ENCODE measurements around the gene COL26A1. TPM values are rescaled to one million over a fixed set of nuclear protein-coding genes. Genes with fewer than 3 reads are reported as not detected.

The COL26A1 gene
- total and polyA plus RNA-seq, 4 donors, result 0.05 to 4.7 (median 0.28) TPM

DNA sequence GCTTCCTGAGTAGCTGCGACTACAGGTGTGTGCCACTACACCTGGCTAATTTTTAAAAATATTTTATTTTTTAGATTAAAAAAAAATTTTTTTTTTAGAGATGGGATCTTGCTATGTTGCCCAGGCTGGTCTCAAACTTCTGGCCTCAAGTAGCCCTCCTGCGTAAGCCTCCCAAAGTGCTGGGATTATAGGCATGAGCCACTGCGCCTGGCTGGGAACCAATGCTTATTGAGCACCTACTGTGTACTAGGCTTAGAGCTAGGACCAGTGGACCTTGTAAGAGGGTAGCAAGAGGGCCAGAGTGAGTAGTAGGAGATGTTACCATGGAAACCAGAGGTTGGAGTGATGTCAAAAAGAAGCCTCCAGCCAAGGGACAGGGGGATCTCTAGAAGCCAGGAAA is 31.2 kb downstream of the COL26A1 start:
- Histone ChIP-seq H3K27ac (ENCODE audit: low read depth in 1 of 2, low read length in 1 of 2) (no peak overlapping the region), H3K27me3 (ENCODE audit: control insufficient read depth in 3 of 3, insufficient read depth in 3 of 3, low read length in 2 of 3) (no peaks in the 10 kb centered on the region), H3K4me1 (ENCODE audit: control insufficient read depth in 5 of 5, insufficient read depth in 5 of 5, low read length in 5 of 5) (peaks cover 0 to 7% (median 0%) of the 10 kb centered on the region in 5 donors), H3K4me3 (no peak overlapping the region), H3K36me3 (ENCODE audit: control insufficient read depth in 4 of 4, insufficient read depth in 4 of 4, low read length in 4 of 4) (no peaks in the 10 kb centered on the region), H3K9me3 (ENCODE audit: control insufficient read depth in 4 of 4, insufficient read depth in 3 of 4, low read length in 3 of 4) (peaks cover 0 to 1% (median 0%) of the 10 kb centered on the region in 4 donors), H3K9ac (ENCODE audit: insufficient read depth in 1 of 2, low read length in 2 of 2) (no peak overlapping the region)
- WGBS, 2 donors, result 88 to 93% methylated on average over 3 of the region's 3 CpGs
- no peak for ATAC-seq (ENCODE audit: insufficient read depth, low FRiP score)
- TF ChIP-seq, protein P1, sequence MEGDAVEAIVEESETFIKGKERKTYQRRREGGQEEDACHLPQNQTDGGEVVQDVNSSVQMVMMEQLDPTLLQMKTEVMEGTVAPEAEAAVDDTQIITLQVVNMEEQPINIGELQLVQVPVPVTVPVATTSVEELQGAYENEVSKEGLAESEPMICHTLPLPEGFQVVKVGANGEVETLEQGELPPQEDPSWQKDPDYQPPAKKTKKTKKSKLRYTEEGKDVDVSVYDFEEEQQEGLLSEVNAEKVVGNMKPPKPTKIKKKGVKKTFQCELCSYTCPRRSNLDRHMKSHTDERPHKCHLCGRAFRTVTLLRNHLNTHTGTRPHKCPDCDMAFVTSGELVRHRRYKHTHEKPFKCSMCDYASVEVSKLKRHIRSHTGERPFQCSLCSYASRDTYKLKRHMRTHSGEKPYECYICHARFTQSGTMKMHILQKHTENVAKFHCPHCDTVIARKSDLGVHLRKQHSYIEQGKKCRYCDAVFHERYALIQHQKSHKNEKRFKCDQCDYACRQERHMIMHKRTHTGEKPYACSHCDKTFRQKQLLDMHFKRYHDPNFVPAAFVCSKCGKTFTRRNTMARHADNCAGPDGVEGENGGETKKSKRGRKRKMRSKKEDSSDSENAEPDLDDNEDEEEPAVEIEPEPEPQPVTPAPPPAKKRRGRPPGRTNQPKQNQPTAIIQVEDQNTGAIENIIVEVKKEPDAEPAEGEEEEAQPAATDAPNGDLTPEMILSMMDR (IDR thresholded peaks at IDR 0.05; ENCODE audit: control extremely low read depth, extremely low read depth), result no peak
- DNase-seq, result no peak

DNA sequence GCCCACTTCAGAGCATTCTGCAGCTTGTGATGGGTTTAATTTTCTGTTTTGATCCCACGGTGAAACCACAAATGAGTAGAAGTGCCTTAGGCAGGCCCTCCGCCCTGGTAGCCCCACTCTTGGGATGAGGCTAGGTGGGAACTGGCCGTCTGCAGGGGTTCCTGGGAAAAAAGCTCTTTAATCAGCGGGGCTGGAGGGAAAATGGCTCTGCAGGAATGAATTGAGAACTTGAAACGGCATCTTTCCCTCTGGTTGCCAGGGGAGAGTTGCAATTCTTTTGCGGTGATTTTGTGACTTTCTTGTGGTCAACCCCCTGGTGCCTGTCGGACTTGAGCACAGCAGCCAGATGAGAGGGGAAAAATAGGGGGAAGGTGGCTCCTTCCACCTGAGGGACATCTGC is 32.7 kb downstream of the COL26A1 start:
- peaks cover 0 to 1% (median 0%) of the 10 kb centered on the region in 4 donors for H3K9me3 ChIP-seq (ENCODE audit: control insufficient read depth in 4 of 4, insufficient read depth in 3 of 4, low read length in 3 of 4)
- H3K4me1 ChIP-seq (ENCODE audit: control insufficient read depth in 5 of 5, insufficient read depth in 5 of 5, low read length in 5 of 5), result peaks cover 0 to 13% (median 0%) of the 10 kb centered on the region in 5 donors
- 74 to 87% methylated on average over 7 of the region's 7 CpGs for WGBS, 2 donors
- ATAC-seq (ENCODE audit: insufficient read depth, low FRiP score) (no peak), DNase-seq (no peak)
- TF ChIP-seq, protein P1 (IDR thresholded peaks at IDR 0.05; ENCODE audit: control extremely low read depth, extremely low read depth), result no peak
- H3K27me3 ChIP-seq (ENCODE audit: control insufficient read depth in 3 of 3, insufficient read depth in 3 of 3, low read length in 2 of 3), result no peaks in the 10 kb centered on the region
- H3K4me3 ChIP-seq, result no peak overlapping the region
- H3K27ac ChIP-seq (ENCODE audit: low read depth in 1 of 2, low read length in 1 of 2), result no peak overlapping the region
- no peak overlapping the region for H3K9ac ChIP-seq (ENCODE audit: insufficient read depth in 1 of 2, low read length in 2 of 2)
- no peaks in the 10 kb centered on the region for H3K36me3 ChIP-seq (ENCODE audit: control insufficient read depth in 4 of 4, insufficient read depth in 4 of 4, low read length in 4 of 4)

DNA sequence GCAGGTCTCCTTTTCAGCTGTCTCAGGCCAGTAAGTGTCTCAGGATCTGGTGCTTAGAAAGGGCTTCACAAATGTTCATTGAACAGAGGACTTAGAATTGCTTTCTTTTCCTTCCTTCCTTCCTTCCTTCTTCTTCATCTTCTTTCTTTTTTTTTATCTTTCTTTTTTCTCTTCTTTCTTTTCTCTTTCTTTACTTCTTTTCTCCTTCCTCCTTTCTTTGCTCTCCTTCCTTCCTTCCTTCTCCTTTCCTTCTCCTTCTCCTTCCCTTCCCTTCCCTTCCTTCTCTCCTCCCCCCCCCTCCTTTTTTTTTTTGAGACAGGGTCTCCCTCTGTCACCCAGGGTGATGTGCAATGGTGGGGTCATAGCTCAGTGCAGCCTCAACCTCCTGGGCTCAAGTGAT is 34.6 kb downstream of the COL26A1 start:
- no peak for DNase-seq
- peaks cover 0 to 13% (median 0%) of the 10 kb centered on the region in 5 donors for H3K4me1 ChIP-seq (ENCODE audit: control insufficient read depth in 5 of 5, insufficient read depth in 5 of 5, low read length in 5 of 5)
- no peak overlapping the region for H3K4me3 ChIP-seq
- H3K27me3 ChIP-seq (ENCODE audit: control insufficient read depth in 3 of 3, insufficient read depth in 3 of 3, low read length in 2 of 3), result no peaks in the 10 kb centered on the region
- H3K9ac ChIP-seq (ENCODE audit: insufficient read depth in 1 of 2, low read length in 2 of 2), result no peak overlapping the region
- no peaks in the 10 kb centered on the region for H3K36me3 ChIP-seq (ENCODE audit: control insufficient read depth in 4 of 4, insufficient read depth in 4 of 4, low read length in 4 of 4)
- ATAC-seq (ENCODE audit: insufficient read depth, low FRiP score), result no peak
- TF ChIP-seq, protein P1 (IDR thresholded peaks at IDR 0.05; ENCODE audit: control extremely low read depth, extremely low read depth), result no peak
- H3K9me3 ChIP-seq (ENCODE audit: control insufficient read depth in 4 of 4, insufficient read depth in 3 of 4, low read length in 3 of 4), result peaks cover 0 to 1% (median 0%) of the 10 kb centered on the region in 4 donors
- H3K27ac ChIP-seq (ENCODE audit: low read depth in 1 of 2, low read length in 1 of 2), result no peak overlapping the region

- Histone ChIP-seq H3K9ac (ENCODE audit: insufficient read depth in 1 of 2, low read length in 2 of 2) (no peak overlapping the region), H3K36me3 (ENCODE audit: control insufficient read depth in 4 of 4, insufficient read depth in 4 of 4, low read length in 4 of 4) (no peaks in the 10 kb centered on the region), H3K27ac (ENCODE audit: low read depth in 1 of 2, low read length in 1 of 2) (no peak overlapping the region), H3K4me1 (ENCODE audit: control insufficient read depth in 5 of 5, insufficient read depth in 5 of 5, low read length in 5 of 5) (peaks cover 0 to 14% (median 0%) of the 10 kb centered on the region in 5 donors), H3K9me3 (ENCODE audit: control insufficient read depth in 4 of 4, insufficient read depth in 3 of 4, low read length in 3 of 4) (peaks cover 0 to 1% (median 0%) of the 10 kb centered on the region in 4 donors), H3K4me3 (no peak overlapping the region), H3K27me3 (ENCODE audit: control insufficient read depth in 3 of 3, insufficient read depth in 3 of 3, low read length in 2 of 3) (no peaks in the 10 kb centered on the region)
- 83 to 84% methylated on average over 1 of the region's 1 CpG for WGBS, 2 donors
- DNase-seq, result no peak
- no peak for ATAC-seq (ENCODE audit: insufficient read depth, low FRiP score)
- TF ChIP-seq, protein P1 (IDR thresholded peaks at IDR 0.05; ENCODE audit: control extremely low read depth, extremely low read depth), result no peak
These were observed 35.2 kb downstream of the COL26A1 start for GRCh38 chr7:101397770-101398324.
